Endothelial cell of umbilical vein (primary cell): ENCODE measurements around the gene RAN. TPM values are rescaled to one million over a fixed set of nuclear protein-coding genes. Genes with fewer than 3 reads are reported as not detected.
"Not testable (repeated sequence)": the region's sequence is repeated elsewhere in the genome, so short reads cannot be mapped to it uniquely, and the experiment has no call there.

Experiments used
- BruUV-seq: library from RNA; stranded (reverse); fragments of 400-500 nt; replicated peaks from 2 replicates; lab custom pipeline; 2021; lab: Mats Ljungman, UMichigan
- CTCF ChIA-PET: fragments of 300-600, 350-600 bp; sonication (Branson Sonifier 250); formaldehyde crosslinking; loops from one replicate; lab custom pipeline; 2021; ENCODE audit warnings: antibody characterized with exemption, inconsistent platforms; lab: Charles Lee
- POLR2A ChIA-PET: fragments of 300-600, 350-600 bp; sonication (Branson Sonifier 250); formaldehyde crosslinking; loops from one replicate; lab custom pipeline; 2021; ENCODE audit warnings: antibody characterized with exemption, inconsistent platforms; lab: Charles Lee
- DNase-seq: peaks from one replicate; pipeline ENCODE4 v3.0.0-alpha.2; 2011; ENCODE audit warnings: low read depth, low spot score
- FAIRE-seq: peaks from 2 replicates; lab custom pipeline; 2011; peaks lifted over from hg19 to GRCh38; lab: Jason Lieb, UNC
- H2AFZ ChIP-seq: 2 replicates; pipeline ENCODE4 v1.6.0; 2012; ENCODE audit warnings: low read depth, low read length, control low read depth, inconsistent platforms
- H3K27ac ChIP-seq: 2 replicates; pipeline ENCODE4 v1.5.1; 2011; ENCODE audit warnings: low read depth, mild to moderate bottlenecking, control low read depth, low read length, moderate library complexity; ENCODE audit not compliant: insufficient read depth
- H3K27me3 ChIP-seq, 2 experiments: 2 replicates each; pipeline versions ENCODE4 v1.6.0 to v1.6.1; 2011; ENCODE audit warnings: low read length in 2 of 2, mixed read lengths in 1 of 2; ENCODE audit not compliant: control insufficient read depth in 2 of 2, insufficient read depth in 2 of 2
- H3K36me3 ChIP-seq, 2 experiments: 2 replicates in 1 of 2; 3 replicates in 1 of 2; pipeline ENCODE4 v1.5.1; 2011; ENCODE audit warnings: low read length in 2 of 2, mild to moderate bottlenecking in 1 of 2, moderate library complexity in 1 of 2; ENCODE audit not compliant: control insufficient read depth in 2 of 2, insufficient read depth in 2 of 2; ENCODE audit errors: extremely low read depth in 1 of 2
- H3K4me1 ChIP-seq: 3 replicates; pipeline ENCODE4 v1.5.1; 2011; ENCODE audit warnings: mild to moderate bottlenecking, low read length; ENCODE audit not compliant: control insufficient read depth, insufficient read depth; ENCODE audit errors: extremely low read depth
- H3K4me2 ChIP-seq: 2 replicates; pipeline ENCODE4 v1.6.1; 2011; ENCODE audit warnings: low read length, control low read depth, mixed read lengths; ENCODE audit not compliant: insufficient read depth
- H3K4me3 ChIP-seq, 3 experiments: fragments of 200-600 bp in 1 of 3; sonication (generic), shearing (Covaris generic) in 1 of 3; replicated peaks in 1 of 3; 2 replicates each; pipeline ENCODE4 v1.5.1; 2011 to 2016; ENCODE audit warnings: control low read depth in 3 of 3, low read length in 3 of 3, mild to moderate bottlenecking in 2 of 3, inconsistent platforms in 1 of 3, low read depth in 1 of 3, moderate library complexity in 1 of 3; ENCODE audit not compliant: insufficient read depth in 1 of 3
- H3K79me2 ChIP-seq: 2 replicates; pipeline ENCODE4 v1.6.0; 2012; ENCODE audit warnings: low read length, inconsistent platforms; ENCODE audit not compliant: control insufficient read depth, insufficient read depth
- H3K9ac ChIP-seq: replicated peaks from 2 replicates; pipeline ENCODE3; 2011; ENCODE audit warnings: low read length, control low read depth; ENCODE audit not compliant: insufficient read depth; ENCODE audit errors: extremely low read depth
- H3K9me1 ChIP-seq: replicated peaks from 3 replicates; pipeline ENCODE4 v1.6.0; 2011; ENCODE audit warnings: mild to moderate bottlenecking, low read length; ENCODE audit not compliant: control insufficient read depth, insufficient read depth; ENCODE audit errors: extremely low read depth
- H3K9me3 ChIP-seq: replicated peaks from 2 replicates; pipeline ENCODE4 v1.5.1; 2012; ENCODE audit warnings: low read length, inconsistent platforms; ENCODE audit not compliant: control insufficient read depth, insufficient read depth
- H4K20me1 ChIP-seq: replicated peaks from 2 replicates; pipeline ENCODE3; 2011; ENCODE audit warnings: mild to moderate bottlenecking, low read length; ENCODE audit not compliant: control insufficient read depth, insufficient read depth; ENCODE audit errors: extremely low read depth
- EZH2 ChIP-seq: IDR thresholded peaks from 2 replicates; pipeline ENCODE4 v1.6.1; 2012; ENCODE audit warnings: borderline replicate concordance, low read depth, mild to moderate bottlenecking, moderate library complexity, low read length, inconsistent platforms; ENCODE audit not compliant: severe bottlenecking
- FOS ChIP-seq: IDR thresholded peaks from 2 replicates; pipeline ENCODE4 v1.6.1; 2011; ENCODE audit warnings: mild to moderate bottlenecking, low read length, moderate library complexity, borderline replicate concordance; ENCODE audit not compliant: insufficient read depth
- GATA2 ChIP-seq: IDR thresholded peaks from 2 replicates; pipeline ENCODE4 v1.7.0; 2011; ENCODE audit warnings: low read depth, mild to moderate bottlenecking, moderate library complexity, mixed read lengths, low read length; ENCODE audit not compliant: insufficient read length, insufficient read depth
- JUN ChIP-seq: IDR thresholded peaks from 2 replicates; pipeline ENCODE4 v1.6.1; 2011; ENCODE audit warnings: borderline replicate concordance, low read depth; ENCODE audit not compliant: insufficient read length, insufficient read depth
- MYC ChIP-seq: IDR thresholded peaks from one replicate; pipeline ENCODE4 v1.6.1; 2011; ENCODE audit warnings: mild to moderate bottlenecking, low read depth, low read length
- POLR2A ChIP-seq: IDR thresholded peaks from 2 replicates; pipeline ENCODE4 v1.6.1; 2012; ENCODE audit warnings: low read depth, mild to moderate bottlenecking, control low read depth, low read length
- POLR2AphosphoS5 ChIP-seq: IDR thresholded peaks from 2 replicates; pipeline ENCODE4 v1.6.1; 2012; ENCODE audit warnings: low read depth, mild to moderate bottlenecking, control low read depth, low read length, moderate library complexity; ENCODE audit not compliant: insufficient read depth
- dilution Hi-C: fragments of 300-500 bp; cut with MboI; formaldehyde crosslinking; loops from one replicate; pipeline ENCODE4 v1.15.0; 2019; ENCODE audit warnings: low sequenced_read_pairs; ENCODE audit not compliant: extremely low pct_ligation_motif_present
- intact Hi-C: fragments of 100-400 bp; cut with micrococcal nuclease; formaldehyde crosslinking; loops from one replicate; pipeline ENCODE4 v1.10.0; 2022
- polyA plus RNA-seq, 4 experiments: library from polyadenylated mRNA; depleted of rRNA in 3 of 4; stranded (reverse) in 3 of 4; unstranded in 1 of 4; fragments of >200 nt; gene quantifications; 2 replicates each; pipeline versions ENCODE4 v1.2.1 to v1.2.3, GENCODE V29; 2011 to 2012; ENCODE audit warnings: missing spikeins in 1 of 4
- total RNA-seq: library from RNA; stranded (reverse); gene quantifications from 2 replicates; pipeline ENCODE4 v1.2.3, GENCODE V29; 2021
- TF ChIP-seq, protein P1 (sequence below), 2 donors: IDR thresholded peaks; 1 replicate in 1 of 2; 2 replicates in 1 of 2; pipeline ENCODE4 v1.5.1; 2011; ENCODE audit warnings: low read length in 2 of 2, mild to moderate bottlenecking in 2 of 2, moderate library complexity in 2 of 2, control low read depth in 1 of 2, inconsistent platforms in 1 of 2, low read depth in 1 of 2; ENCODE audit not compliant: insufficient read depth in 1 of 2; ENCODE audit errors: extremely low read depth in 1 of 2
- TF ChIP-seq, protein P2 (sequence below): IDR thresholded peaks from 2 replicates; pipeline ENCODE4 v1.6.1; 2011; ENCODE audit not compliant: insufficient read depth, insufficient read length

The RAN gene
- total and polyA plus RNA-seq, 2 donors (not counting 3 experiments of a cell fraction or from before 2014, with no cell fraction given) = 1,075 to 1,205 TPM

GRCh38 chr12:130904064-130904463, 32.2 kb downstream of the RAN start:
- Histone ChIP-seq H2AFZ (no peak overlapping the region), H3K4me3 (no peak overlapping the region), H3K9me1 (no peaks in the 10 kb centered on the region), H3K4me1 (no peaks in the 10 kb centered on the region), H4K20me1 (no peaks in the 10 kb centered on the region), H3K9ac (no peak overlapping the region), H3K79me2 (no peaks in the 10 kb centered on the region), H3K4me2 (no peak overlapping the region), H3K36me3 (no peaks in the 10 kb centered on the region), H3K9me3 (no peaks in the 10 kb centered on the region), H3K27ac (no peak overlapping the region), H3K27me3 (no peaks in the 10 kb centered on the region)
- no peak for FAIRE-seq
- CTCF ChIA-PET = no interaction called here
- POLR2A ChIA-PET = no interaction called here
- TF ChIP-seq POLR2A (no peak), MYC (no peak), POLR2AphosphoS5 (no peak), FOS (no peak), GATA2 (no peak), JUN (no peak), EZH2 (no peak)
- TF ChIP-seq, protein P1, sequence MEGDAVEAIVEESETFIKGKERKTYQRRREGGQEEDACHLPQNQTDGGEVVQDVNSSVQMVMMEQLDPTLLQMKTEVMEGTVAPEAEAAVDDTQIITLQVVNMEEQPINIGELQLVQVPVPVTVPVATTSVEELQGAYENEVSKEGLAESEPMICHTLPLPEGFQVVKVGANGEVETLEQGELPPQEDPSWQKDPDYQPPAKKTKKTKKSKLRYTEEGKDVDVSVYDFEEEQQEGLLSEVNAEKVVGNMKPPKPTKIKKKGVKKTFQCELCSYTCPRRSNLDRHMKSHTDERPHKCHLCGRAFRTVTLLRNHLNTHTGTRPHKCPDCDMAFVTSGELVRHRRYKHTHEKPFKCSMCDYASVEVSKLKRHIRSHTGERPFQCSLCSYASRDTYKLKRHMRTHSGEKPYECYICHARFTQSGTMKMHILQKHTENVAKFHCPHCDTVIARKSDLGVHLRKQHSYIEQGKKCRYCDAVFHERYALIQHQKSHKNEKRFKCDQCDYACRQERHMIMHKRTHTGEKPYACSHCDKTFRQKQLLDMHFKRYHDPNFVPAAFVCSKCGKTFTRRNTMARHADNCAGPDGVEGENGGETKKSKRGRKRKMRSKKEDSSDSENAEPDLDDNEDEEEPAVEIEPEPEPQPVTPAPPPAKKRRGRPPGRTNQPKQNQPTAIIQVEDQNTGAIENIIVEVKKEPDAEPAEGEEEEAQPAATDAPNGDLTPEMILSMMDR (IDR thresholded peaks at IDR 0.05; ENCODE audit: extremely low read depth in 1 of 2, insufficient read depth in 1 of 2, low read depth in 1 of 2, low read length in 2 of 2) = no peak
- TF ChIP-seq, protein P2, sequence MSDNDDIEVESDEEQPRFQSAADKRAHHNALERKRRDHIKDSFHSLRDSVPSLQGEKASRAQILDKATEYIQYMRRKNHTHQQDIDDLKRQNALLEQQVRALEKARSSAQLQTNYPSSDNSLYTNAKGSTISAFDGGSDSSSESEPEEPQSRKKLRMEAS = no peak
- no TSS peak for BruUV-seq
- dilution Hi-C loops (no loop called here), intact Hi-C loops (loop anchor here (5.0 kb wide), 1 partner anchor 273 kb away; no protein-coding TSS in a partner anchor)
- DNase-seq = no peak

GRCh38 chr12:130904936-130905455, 33.1 kb downstream of the RAN start:
- H3K9me3 ChIP-seq, BruUV-seq, H3K4me2 ChIP-seq, H3K9me1 ChIP-seq, H4K20me1 ChIP-seq, H3K4me1 ChIP-seq, CTCF ChIA-PET, H3K36me3 ChIP-seq, H3K4me3 ChIP-seq, dilution Hi-C loops, H3K79me2 ChIP-seq, H2AFZ ChIP-seq, POLR2A ChIA-PET, FAIRE-seq, H3K9ac ChIP-seq, H3K27me3 ChIP-seq, DNase-seq, H3K27ac ChIP-seq: not testable (repeated sequence)
- intact Hi-C loops = loop anchor here (5.0 kb wide), 1 partner anchor 272 kb away; no protein-coding TSS in a partner anchor
